GM23338 (cell line): ENCODE data around the gene ASTE1. TPM values are rescaled to one million over a fixed set of nuclear protein-coding genes. Genes with fewer than 3 reads are reported as not detected.
A peak's percentile ranks its signal among the peaks of the same experiment; 100 is the strongest.

Experiments
- ATAC-seq: fragments of 200-7000 bp; cut with Tn5 transposase; 3 replicates; pipeline ENCODE4 v1.9.1; 2020
- DNase-seq: peaks from one replicate; pipeline ENCODE4 v3.0.0-alpha.2; 2015; ENCODE audit warnings: low spot score
- H2AFZ ChIP-seq: fragments of 200-600 bp; sonication (generic); 2 replicates; pipeline ENCODE4 v1.8.0; 2016; ENCODE audit warnings: antibody characterized with exemption, mild to moderate bottlenecking, moderate library complexity
- H3F3A ChIP-seq: fragments of 200-600 bp; sonication (generic); replicated peaks from 2 replicates; pipeline ENCODE4 v1.8.0; 2017; ENCODE audit warnings: antibody characterized with exemption, mixed run types, low read depth
- H3K27ac ChIP-seq: fragments of 200-600 bp; sonication (generic); 2 replicates; pipeline ENCODE4 v1.6.1; 2016; ENCODE audit warnings: low read depth
- H3K27me3 ChIP-seq: fragments of 200-600 bp; sonication (generic); 2 replicates; pipeline ENCODE4 v1.8.0; 2016; ENCODE audit warnings: mild to moderate bottlenecking, mixed run types, moderate library complexity; ENCODE audit not compliant: insufficient read depth
- H3K36me3 ChIP-seq: fragments of 200-600 bp; sonication (generic); 2 replicates; pipeline ENCODE4 v1.8.0; 2016; ENCODE audit warnings: mild to moderate bottlenecking; ENCODE audit not compliant: insufficient read depth
- H3K4me1 ChIP-seq: fragments of 200-600 bp; sonication (generic); 2 replicates; pipeline ENCODE4 v1.8.0; 2016; ENCODE audit warnings: mild to moderate bottlenecking, moderate library complexity; ENCODE audit not compliant: insufficient read depth
- H3K4me2 ChIP-seq: fragments of 200-600 bp; sonication (generic); 2 replicates; pipeline ENCODE4 v1.7.1; 2017; ENCODE audit warnings: mixed run types
- H3K4me3 ChIP-seq: fragments of 200-600 bp; sonication (generic); 2 replicates; pipeline ENCODE4 v1.6.1; 2016; ENCODE audit warnings: mixed run types
- H3K79me2 ChIP-seq: fragments of 200-600 bp; sonication (generic); replicated peaks from 2 replicates; pipeline ENCODE4 v1.8.0; 2017; ENCODE audit warnings: mild to moderate bottlenecking; ENCODE audit not compliant: insufficient read depth
- H3K9me2 ChIP-seq: fragments of 200-600 bp; sonication (generic); 2 replicates; pipeline ENCODE4 v1.8.0; 2017; ENCODE audit not compliant: insufficient read depth
- H4K20me1 ChIP-seq: fragments of 200-600 bp; sonication (generic); replicated peaks from 2 replicates; pipeline ENCODE4 v1.8.0; 2017; ENCODE audit warnings: mild to moderate bottlenecking; ENCODE audit not compliant: insufficient read depth
- H3K27ac Mint-ChIP-seq: 2 replicates; pipeline ENCODE4 v1.8.0; 2020; ENCODE audit warnings: inconsistent platforms, mild to moderate bottlenecking, moderate library complexity, mixed read lengths
- H3K27me3 Mint-ChIP-seq: 3 replicates; pipeline ENCODE4 v1.8.0; 2022; ENCODE audit warnings: low read depth, mild to moderate bottlenecking, moderate library complexity, mixed read lengths, inconsistent platforms; ENCODE audit not compliant: insufficient read depth, poor library complexity
- H3K36me3 Mint-ChIP-seq: 3 replicates; pipeline ENCODE4 v1.8.0; 2021; ENCODE audit warnings: low read depth, mild to moderate bottlenecking, inconsistent platforms, moderate library complexity, mixed read lengths
- H3K4me1 Mint-ChIP-seq: 3 replicates; pipeline ENCODE4 v1.8.0; 2020; ENCODE audit warnings: mild to moderate bottlenecking, inconsistent platforms, mixed read lengths
- H3K4me3 Mint-ChIP-seq: 3 replicates; pipeline ENCODE4 v1.8.0; 2021; ENCODE audit warnings: moderate library complexity, mild to moderate bottlenecking, inconsistent platforms, mixed read lengths
- H3K9me3 Mint-ChIP-seq: 3 replicates; pipeline ENCODE4 v1.8.0; 2020; ENCODE audit warnings: moderate library complexity, mild to moderate bottlenecking, inconsistent platforms, mixed read lengths
- EZH2 ChIP-seq: fragments of 200-600 bp; sonication (generic); IDR thresholded peaks from one replicate; pipeline ENCODE4 v1.8.0; 2017; ENCODE audit warnings: antibody characterized with exemption, mild to moderate bottlenecking, low read depth; ENCODE audit not compliant: unreplicated experiment
- EZH2phosphoT487 ChIP-seq: fragments of 200-600 bp; sonication (generic); IDR thresholded peaks from one replicate; pipeline ENCODE4 v1.8.1; 2018; ENCODE audit warnings: antibody characterized with exemption; ENCODE audit not compliant: unreplicated experiment
- JUNB ChIP-seq: IDR thresholded peaks from one replicate; pipeline ENCODE4 v1.6.1; 2016; ENCODE audit warnings: antibody characterized with exemption; ENCODE audit not compliant: unreplicated experiment
- POLR2AphosphoS5 ChIP-seq: IDR thresholded peaks from 2 replicates; pipeline ENCODE4 v1.6.1; 2016; ENCODE audit warnings: antibody characterized with exemption, low read depth
- ZNF114 ChIP-seq: fragments of 250-450 bp; sonication (Bioruptor Pico); IDR thresholded peaks from 2 replicates; pipeline ENCODE4 v1.5.0; 2020; ENCODE audit warnings: mild to moderate bottlenecking, moderate library complexity
- polyA plus RNA-seq: library from polyadenylated mRNA; unstranded; fragments of >200 nt; fragmentation: Nextera tagmentation; extraction: Ambion mirVana; gene quantifications from 2 replicates; pipeline ENCODE4 v1.2.1, GENCODE V29; 2016
- total RNA-seq: library from RNA; depleted of rRNA; stranded (reverse); fragments of >200 nt; shearing (Covaris generic); gene quantifications from 2 replicates; pipeline ENCODE4 v1.2.3, GENCODE V29; 2014
- TF ChIP-seq, protein P1 (sequence below): fragments of 250-450 bp; sonication (Bioruptor Pico); IDR thresholded peaks from 2 replicates; pipeline ENCODE4 v1.5.0; 2020; ENCODE audit warnings: mild to moderate bottlenecking, moderate library complexity
- TF ChIP-seq, protein P2 (sequence below), 2 experiments: fragments of 200-600 bp in 1 of 2; sonication (generic) in 1 of 2; conservative IDR thresholded peaks; 2 replicates each; pipeline versions ENCODE4 v1.5.1 to v1.6.1; 2016 to 2017; ENCODE audit warnings: antibody characterized with exemption in 2 of 2, low read depth in 2 of 2, mild to moderate bottlenecking in 2 of 2, moderate library complexity in 1 of 2
- TF ChIP-seq, protein P3 (sequence below): IDR thresholded peaks from one replicate; pipeline ENCODE4 v1.6.1; 2018; ENCODE audit warnings: antibody characterized with exemption; ENCODE audit not compliant: unreplicated experiment

Gene ASTE1
- total and polyA plus RNA-seq, 2 experiments from 2014 or later = 4.9 to 8.9 TPM

DNA sequence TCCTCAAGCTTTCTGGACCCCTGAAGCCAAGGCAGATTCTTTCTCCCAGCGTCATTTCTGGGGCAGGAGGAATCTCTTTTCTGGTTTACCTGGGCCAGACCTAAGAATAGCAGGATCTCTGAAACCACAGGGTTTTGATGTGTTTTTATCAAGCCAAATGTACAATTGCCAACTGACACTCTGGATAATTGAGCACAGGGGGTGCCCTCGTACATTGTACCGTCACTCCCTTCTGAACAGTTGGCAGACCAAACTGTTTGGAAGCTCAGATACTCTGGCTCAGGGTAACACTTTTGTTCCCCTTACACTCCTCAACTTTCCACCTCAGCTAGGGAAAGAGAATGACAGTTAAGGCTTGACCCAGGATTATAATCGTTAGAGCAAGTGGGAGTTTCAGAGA is 49.9 kb downstream of the ASTE1 start (continued):
- TF ChIP-seq, protein P1, sequence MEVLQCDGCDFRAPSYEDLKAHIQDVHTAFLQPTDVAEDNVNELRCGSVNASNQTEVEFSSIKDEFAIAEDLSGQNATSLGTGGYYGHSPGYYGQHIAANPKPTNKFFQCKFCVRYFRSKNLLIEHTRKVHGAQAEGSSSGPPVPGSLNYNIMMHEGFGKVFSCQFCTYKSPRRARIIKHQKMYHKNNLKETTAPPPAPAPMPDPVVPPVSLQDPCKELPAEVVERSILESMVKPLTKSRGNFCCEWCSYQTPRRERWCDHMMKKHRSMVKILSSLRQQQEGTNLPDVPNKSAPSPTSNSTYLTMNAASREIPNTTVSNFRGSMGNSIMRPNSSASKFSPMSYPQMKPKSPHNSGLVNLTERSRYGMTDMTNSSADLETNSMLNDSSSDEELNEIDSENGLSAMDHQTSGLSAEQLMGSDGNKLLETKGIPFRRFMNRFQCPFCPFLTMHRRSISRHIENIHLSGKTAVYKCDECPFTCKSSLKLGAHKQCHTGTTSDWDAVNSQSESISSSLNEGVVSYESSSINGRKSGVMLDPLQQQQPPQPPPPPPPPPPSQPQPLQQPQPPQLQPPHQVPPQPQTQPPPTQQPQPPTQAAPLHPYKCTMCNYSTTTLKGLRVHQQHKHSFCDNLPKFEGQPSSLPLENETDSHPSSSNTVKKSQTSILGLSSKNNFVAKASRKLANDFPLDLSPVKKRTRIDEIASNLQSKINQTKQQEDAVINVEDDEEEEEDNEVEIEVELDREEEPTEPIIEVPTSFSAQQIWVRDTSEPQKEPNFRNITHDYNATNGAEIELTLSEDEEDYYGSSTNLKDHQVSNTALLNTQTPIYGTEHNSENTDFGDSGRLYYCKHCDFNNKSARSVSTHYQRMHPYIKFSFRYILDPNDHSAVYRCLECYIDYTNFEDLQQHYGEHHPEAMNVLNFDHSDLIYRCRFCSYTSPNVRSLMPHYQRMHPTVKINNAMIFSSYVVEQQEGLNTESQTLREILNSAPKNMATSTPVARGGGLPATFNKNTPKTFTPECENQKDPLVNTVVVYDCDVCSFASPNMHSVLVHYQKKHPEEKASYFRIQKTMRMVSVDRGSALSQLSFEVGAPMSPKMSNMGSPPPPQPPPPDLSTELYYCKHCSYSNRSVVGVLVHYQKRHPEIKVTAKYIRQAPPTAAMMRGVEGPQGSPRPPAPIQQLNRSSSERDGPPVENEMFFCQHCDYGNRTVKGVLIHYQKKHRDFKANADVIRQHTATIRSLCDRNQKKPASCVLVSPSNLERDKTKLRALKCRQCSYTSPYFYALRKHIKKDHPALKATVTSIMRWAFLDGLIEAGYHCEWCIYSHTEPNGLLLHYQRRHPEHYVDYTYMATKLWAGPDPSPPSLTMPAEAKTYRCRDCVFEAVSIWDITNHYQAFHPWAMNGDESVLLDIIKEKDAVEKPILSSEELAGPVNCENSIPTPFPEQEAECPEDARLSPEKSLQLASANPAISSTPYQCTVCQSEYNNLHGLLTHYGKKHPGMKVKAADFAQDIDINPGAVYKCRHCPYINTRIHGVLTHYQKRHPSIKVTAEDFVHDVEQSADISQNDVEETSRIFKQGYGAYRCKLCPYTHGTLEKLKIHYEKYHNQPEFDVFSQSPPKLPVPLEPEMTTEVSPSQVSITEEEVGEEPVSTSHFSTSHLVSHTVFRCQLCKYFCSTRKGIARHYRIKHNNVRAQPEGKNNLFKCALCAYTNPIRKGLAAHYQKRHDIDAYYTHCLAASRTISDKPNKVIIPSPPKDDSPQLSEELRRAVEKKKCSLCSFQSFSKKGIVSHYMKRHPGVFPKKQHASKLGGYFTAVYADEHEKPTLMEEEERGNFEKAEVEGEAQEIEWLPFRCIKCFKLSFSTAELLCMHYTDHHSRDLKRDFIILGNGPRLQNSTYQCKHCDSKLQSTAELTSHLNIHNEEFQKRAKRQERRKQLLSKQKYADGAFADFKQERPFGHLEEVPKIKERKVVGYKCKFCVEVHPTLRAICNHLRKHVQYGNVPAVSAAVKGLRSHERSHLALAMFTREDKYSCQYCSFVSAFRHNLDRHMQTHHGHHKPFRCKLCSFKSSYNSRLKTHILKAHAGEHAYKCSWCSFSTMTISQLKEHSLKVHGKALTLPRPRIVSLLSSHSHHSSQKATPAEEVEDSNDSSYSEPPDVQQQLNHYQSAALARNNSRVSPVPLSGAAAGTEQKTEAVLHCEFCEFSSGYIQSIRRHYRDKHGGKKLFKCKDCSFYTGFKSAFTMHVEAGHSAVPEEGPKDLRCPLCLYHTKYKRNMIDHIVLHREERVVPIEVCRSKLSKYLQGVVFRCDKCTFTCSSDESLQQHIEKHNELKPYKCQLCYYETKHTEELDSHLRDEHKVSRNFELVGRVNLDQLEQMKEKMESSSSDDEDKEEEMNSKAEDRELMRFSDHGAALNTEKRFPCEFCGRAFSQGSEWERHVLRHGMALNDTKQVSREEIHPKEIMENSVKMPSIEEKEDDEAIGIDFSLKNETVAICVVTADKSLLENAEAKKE (CRISPR knock-in tag) = no peak
- TF ChIP-seq EZH2phosphoT487 (no peak), ZNF114 (CRISPR knock-in tag) (no peak), EZH2 (no peak), JUNB (no peak), POLR2AphosphoS5 (no peak)
- TF ChIP-seq, protein P2, sequence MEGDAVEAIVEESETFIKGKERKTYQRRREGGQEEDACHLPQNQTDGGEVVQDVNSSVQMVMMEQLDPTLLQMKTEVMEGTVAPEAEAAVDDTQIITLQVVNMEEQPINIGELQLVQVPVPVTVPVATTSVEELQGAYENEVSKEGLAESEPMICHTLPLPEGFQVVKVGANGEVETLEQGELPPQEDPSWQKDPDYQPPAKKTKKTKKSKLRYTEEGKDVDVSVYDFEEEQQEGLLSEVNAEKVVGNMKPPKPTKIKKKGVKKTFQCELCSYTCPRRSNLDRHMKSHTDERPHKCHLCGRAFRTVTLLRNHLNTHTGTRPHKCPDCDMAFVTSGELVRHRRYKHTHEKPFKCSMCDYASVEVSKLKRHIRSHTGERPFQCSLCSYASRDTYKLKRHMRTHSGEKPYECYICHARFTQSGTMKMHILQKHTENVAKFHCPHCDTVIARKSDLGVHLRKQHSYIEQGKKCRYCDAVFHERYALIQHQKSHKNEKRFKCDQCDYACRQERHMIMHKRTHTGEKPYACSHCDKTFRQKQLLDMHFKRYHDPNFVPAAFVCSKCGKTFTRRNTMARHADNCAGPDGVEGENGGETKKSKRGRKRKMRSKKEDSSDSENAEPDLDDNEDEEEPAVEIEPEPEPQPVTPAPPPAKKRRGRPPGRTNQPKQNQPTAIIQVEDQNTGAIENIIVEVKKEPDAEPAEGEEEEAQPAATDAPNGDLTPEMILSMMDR (conservative IDR thresholded peaks at IDR 0.05; ENCODE audit: low read depth in 2 of 2) = no peak

DNA sequence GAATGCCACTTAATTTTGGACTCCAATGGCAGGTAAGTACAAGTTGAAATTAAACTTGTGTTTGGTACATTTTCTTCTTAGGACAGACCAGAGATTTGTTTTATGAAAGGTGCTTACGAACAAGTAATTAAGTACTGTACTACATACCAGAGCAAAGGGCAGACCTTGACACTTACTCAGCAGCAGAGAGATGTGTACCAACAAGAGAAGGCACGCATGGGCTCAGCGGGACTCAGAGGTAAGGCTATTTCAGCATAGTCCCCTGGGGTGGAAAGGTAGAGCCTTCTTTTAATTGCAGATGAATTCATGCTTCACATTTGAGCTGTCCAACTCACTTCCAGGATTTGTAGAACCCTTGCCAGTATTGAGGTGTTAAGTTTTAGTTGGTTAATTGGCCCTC is 51.4 kb downstream of the ASTE1 start:
- no peak overlapping the region for H3K4me3 ChIP-seq
- peaks cover 25% of the 10 kb centered on the region for H3K4me1 Mint-ChIP-seq
- H3K9me3 Mint-ChIP-seq = no peaks in the 10 kb centered on the region
- H3K36me3 ChIP-seq = no peaks in the 10 kb centered on the region
- H2AFZ ChIP-seq = no peak overlapping the region
- H3F3A ChIP-seq = no peaks in the 10 kb centered on the region
- peaks cover 30% of the 10 kb centered on the region for H3K36me3 Mint-ChIP-seq
- H3K27me3 Mint-ChIP-seq = no peaks in the 10 kb centered on the region
- ATAC-seq = peak; percentile 67
- peaks cover 4% of the 10 kb centered on the region for H3K4me1 ChIP-seq
- 0 out of 2 replicates have a peak overlapping the region, but pooled peaks have one; percentile 20 for H3K27ac Mint-ChIP-seq
- H3K27me3 ChIP-seq = no peaks in the 10 kb centered on the region
- no peak for DNase-seq
- no peaks in the 10 kb centered on the region for H3K79me2 ChIP-seq
- no peak overlapping the region for H3K4me3 Mint-ChIP-seq
- H3K9me2 ChIP-seq = no peaks in the 10 kb centered on the region
- H3K27ac ChIP-seq = no peak overlapping the region
- H4K20me1 ChIP-seq = 0 out of 2 replicates have a peak, but pooled peaks cover 3% of the 10 kb centered on the region
- H3K4me2 ChIP-seq = no peak overlapping the region
- TF ChIP-seq EZH2 (no peak), EZH2phosphoT487 (no peak)
- TF ChIP-seq, protein P2 (conservative IDR thresholded peaks at IDR 0.05; ENCODE audit: low read depth in 2 of 2) = no peak
- TF ChIP-seq, protein P3, sequence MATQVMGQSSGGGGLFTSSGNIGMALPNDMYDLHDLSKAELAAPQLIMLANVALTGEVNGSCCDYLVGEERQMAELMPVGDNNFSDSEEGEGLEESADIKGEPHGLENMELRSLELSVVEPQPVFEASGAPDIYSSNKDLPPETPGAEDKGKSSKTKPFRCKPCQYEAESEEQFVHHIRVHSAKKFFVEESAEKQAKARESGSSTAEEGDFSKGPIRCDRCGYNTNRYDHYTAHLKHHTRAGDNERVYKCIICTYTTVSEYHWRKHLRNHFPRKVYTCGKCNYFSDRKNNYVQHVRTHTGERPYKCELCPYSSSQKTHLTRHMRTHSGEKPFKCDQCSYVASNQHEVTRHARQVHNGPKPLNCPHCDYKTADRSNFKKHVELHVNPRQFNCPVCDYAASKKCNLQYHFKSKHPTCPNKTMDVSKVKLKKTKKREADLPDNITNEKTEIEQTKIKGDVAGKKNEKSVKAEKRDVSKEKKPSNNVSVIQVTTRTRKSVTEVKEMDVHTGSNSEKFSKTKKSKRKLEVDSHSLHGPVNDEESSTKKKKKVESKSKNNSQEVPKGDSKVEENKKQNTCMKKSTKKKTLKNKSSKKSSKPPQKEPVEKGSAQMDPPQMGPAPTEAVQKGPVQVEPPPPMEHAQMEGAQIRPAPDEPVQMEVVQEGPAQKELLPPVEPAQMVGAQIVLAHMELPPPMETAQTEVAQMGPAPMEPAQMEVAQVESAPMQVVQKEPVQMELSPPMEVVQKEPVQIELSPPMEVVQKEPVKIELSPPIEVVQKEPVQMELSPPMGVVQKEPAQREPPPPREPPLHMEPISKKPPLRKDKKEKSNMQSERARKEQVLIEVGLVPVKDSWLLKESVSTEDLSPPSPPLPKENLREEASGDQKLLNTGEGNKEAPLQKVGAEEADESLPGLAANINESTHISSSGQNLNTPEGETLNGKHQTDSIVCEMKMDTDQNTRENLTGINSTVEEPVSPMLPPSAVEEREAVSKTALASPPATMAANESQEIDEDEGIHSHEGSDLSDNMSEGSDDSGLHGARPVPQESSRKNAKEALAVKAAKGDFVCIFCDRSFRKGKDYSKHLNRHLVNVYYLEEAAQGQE = no peak
